Endodermal cell (in vitro differentiated cells): ENCODE data around the gene ERCC8. TPM values are rescaled to one million over a fixed set of nuclear protein-coding genes. Genes with fewer than 3 reads are reported as not detected.

Experiments
- DNase-seq: peaks from one replicate; pipeline ENCODE4 v3.0.0-alpha.2; 2017
- H3K27ac ChIP-seq: 2 replicates; pipeline ENCODE4 v1.5.1; 2013; ENCODE audit warnings: mild to moderate bottlenecking, low read depth, low read length, moderate library complexity
- H3K27me3 ChIP-seq: 2 replicates; pipeline ENCODE4 v1.6.1; 2013; ENCODE audit warnings: mild to moderate bottlenecking, low read length, moderate library complexity; ENCODE audit not compliant: insufficient read depth, control insufficient read depth, poor library complexity, severe bottlenecking
- H3K36me3 ChIP-seq: 2 replicates; pipeline ENCODE4 v1.7.0; 2013; ENCODE audit warnings: mild to moderate bottlenecking, low read length, moderate library complexity; ENCODE audit not compliant: control insufficient read depth, insufficient read depth
- H3K4me1 ChIP-seq: one replicate; pipeline ENCODE4 v1.7.0; 2013; ENCODE audit warnings: low read length; ENCODE audit not compliant: control insufficient read depth, insufficient read depth
- H3K4me3 ChIP-seq: 2 replicates; pipeline ENCODE4 v1.5.1; 2013; ENCODE audit warnings: mild to moderate bottlenecking, low read length, moderate library complexity
- H3K9ac ChIP-seq: 2 replicates; pipeline ENCODE4 v1.6.1; 2013; ENCODE audit warnings: mild to moderate bottlenecking, low read length, moderate library complexity; ENCODE audit not compliant: poor library complexity, severe bottlenecking; ENCODE audit errors: extremely low read depth
- H3K9me3 ChIP-seq: 2 replicates; pipeline ENCODE4 v1.6.1; 2013; ENCODE audit warnings: mild to moderate bottlenecking, low read length, moderate library complexity; ENCODE audit not compliant: control insufficient read depth
- H3K27ac Mint-ChIP-seq: 2 replicates; pipeline ENCODE4 v1.8.0; 2020; ENCODE audit warnings: mixed read lengths
- H3K27me3 Mint-ChIP-seq: 2 replicates; pipeline ENCODE4 v1.8.0; 2021; ENCODE audit warnings: mild to moderate bottlenecking, mixed read lengths; ENCODE audit not compliant: insufficient read depth
- H3K36me3 Mint-ChIP-seq: 2 replicates; pipeline ENCODE4 v1.8.0; 2020; ENCODE audit warnings: low read depth, mixed read lengths
- H3K4me1 Mint-ChIP-seq: 2 replicates; pipeline ENCODE4 v1.8.0; 2020; ENCODE audit warnings: mixed read lengths
- H3K4me3 Mint-ChIP-seq: 2 replicates; pipeline ENCODE4 v1.8.0; 2020; ENCODE audit warnings: mild to moderate bottlenecking, moderate library complexity, mixed read lengths
- H3K9me3 Mint-ChIP-seq: 2 replicates; pipeline ENCODE4 v1.8.0; 2020; ENCODE audit warnings: mild to moderate bottlenecking, mixed read lengths
- CTCF ChIP-seq: fragments of 200-600 bp; sonication (generic); conservative IDR thresholded peaks from 2 replicates; pipeline ENCODE4 v1.5.0; 2021; ENCODE audit warnings: antibody characterized with exemption, mild to moderate bottlenecking
- WGBS, 2 experiments: methylation state at CpG; one replicate each; pipeline versions ENCODE4 v1.1.5 to v1.1.7; 2013; ENCODE audit warnings: missing lambda C conversion rate in 2 of 2, mixed read lengths in 1 of 2; ENCODE audit not compliant: insufficient coverage in 1 of 2, insufficient read length in 1 of 2; 5-methylcytosine and 5-hydroxymethylcytosine counted together
- total RNA-seq, 2 donors: library from RNA; stranded (reverse); fragmentation: NEBNext Ultra II Directional in 1 of 2; extraction: Animal tissue kit (Norgen Biotek cat#: 25700) in 1 of 2; gene quantifications; 2 replicates in 1 of 2; 3 replicates in 1 of 2; pipeline ENCODE4 v1.2.1, GENCODE V29; 2021

ERCC8 gene
- total RNA-seq, 2 donors from 2014 or later, result 14.7 to 19.2 TPM

DNA sequence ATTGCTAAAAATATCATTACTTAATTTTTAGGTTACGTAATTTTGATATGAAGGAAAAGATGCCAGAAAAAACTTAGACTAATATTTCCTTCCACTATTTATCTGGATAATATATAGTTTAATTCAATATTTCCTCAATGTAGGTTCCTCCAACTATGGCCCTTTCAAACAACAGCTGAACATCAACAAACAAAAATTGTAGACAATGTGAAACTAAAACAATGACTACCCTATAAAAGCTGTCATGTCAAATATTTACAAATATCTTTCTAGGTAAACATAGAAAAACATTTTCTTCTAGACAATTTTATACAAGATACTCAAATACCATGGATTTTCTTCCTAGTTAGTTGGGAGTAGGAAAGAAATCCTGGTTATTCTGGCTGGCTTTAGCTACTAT, 117.7 kb downstream of the ERCC8 start:
- Histone ChIP-seq H3K27me3 (no peaks in the 10 kb centered on the region), H3K4me3 (no peak overlapping the region), H3K36me3 (no peaks in the 10 kb centered on the region), H3K27ac (no peak overlapping the region), H3K4me1 (no peaks in the 10 kb centered on the region), H3K9me3 (no peaks in the 10 kb centered on the region), H3K9ac (no peak overlapping the region)
- H3K27ac Mint-ChIP-seq, result no peak overlapping the region
- H3K36me3 Mint-ChIP-seq, result no peaks in the 10 kb centered on the region
- no peak for DNase-seq
- peaks cover 4% of the 10 kb centered on the region for H3K4me1 Mint-ChIP-seq
- H3K9me3 Mint-ChIP-seq, result no peaks in the 10 kb centered on the region
- no peak for TF ChIP-seq CTCF
- no peak overlapping the region for H3K4me3 Mint-ChIP-seq
- WGBS, 2 experiments, result no CpG with 5 or more reads among the region's 1 CpG
- H3K27me3 Mint-ChIP-seq, result no peaks in the 10 kb centered on the region

DNA sequence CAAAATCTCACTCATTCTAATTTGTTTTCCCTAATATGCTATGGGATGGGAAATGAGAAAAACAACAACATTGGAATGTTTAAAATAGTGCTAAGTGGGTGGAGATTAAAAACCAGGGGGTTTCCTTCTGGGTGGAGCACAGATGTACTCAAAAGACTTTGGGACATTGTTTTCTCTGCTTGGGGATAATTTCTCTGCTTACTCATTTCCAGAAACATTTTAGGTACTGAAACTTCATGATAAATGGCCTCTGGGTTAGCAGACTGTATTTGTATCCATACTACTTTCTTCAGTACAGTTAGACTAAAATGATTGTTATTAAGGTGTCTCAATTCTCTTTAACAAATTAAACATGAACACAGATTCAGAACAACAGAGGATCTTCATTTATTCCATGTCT, 118.2 kb downstream of the ERCC8 start:
- H3K27me3 Mint-ChIP-seq, result no peaks in the 10 kb centered on the region
- Histone ChIP-seq H3K27ac (no peak overlapping the region), H3K36me3 (no peaks in the 10 kb centered on the region), H3K9ac (no peak overlapping the region), H3K9me3 (no peaks in the 10 kb centered on the region), H3K4me1 (no peaks in the 10 kb centered on the region), H3K4me3 (no peak overlapping the region), H3K27me3 (no peaks in the 10 kb centered on the region)
- no peak overlapping the region for H3K27ac Mint-ChIP-seq
- no peaks in the 10 kb centered on the region for H3K9me3 Mint-ChIP-seq
- no peak for DNase-seq
- TF ChIP-seq CTCF, result no peak
- H3K4me3 Mint-ChIP-seq, result no peak overlapping the region
- peaks cover 4% of the 10 kb centered on the region for H3K4me1 Mint-ChIP-seq
- no peaks in the 10 kb centered on the region for H3K36me3 Mint-ChIP-seq

Other genes starting within 250 kb of the ERCC8 start
- 10 to 100 TPM; 32.2 to 42.1 TPM for gene DEPDC1B, start 244.9 kb downstream of the ERCC8 start, total RNA-seq
- 1 to 10 TPM; 3.5 to 6.5 TPM for gene ELOVL7, start 100.8 kb downstream of the ERCC8 start, total RNA-seq
- gene NDUFAF2, start 135 bp upstream of the ERCC8 start, total RNA-seq, result 10 to 100 TPM; 20.5 to 23.0 TPM
- gene SMIM15, start 217.4 kb upstream of the ERCC8 start, total RNA-seq, result 10 to 100 TPM; 54.7 to 61.2 TPM